GM21360 (cell line): ENCODE results near the gene HMX1.

Experiments used
- ATAC-seq: cut with Tn5 transposase; IDR thresholded peaks from one replicate; pipeline ENCODE4 v1.9.1; 2021; ENCODE audit warnings: mild to moderate bottlenecking, moderate library complexity; ENCODE audit not compliant: unreplicated experiment

HMX1 gene

DNA sequence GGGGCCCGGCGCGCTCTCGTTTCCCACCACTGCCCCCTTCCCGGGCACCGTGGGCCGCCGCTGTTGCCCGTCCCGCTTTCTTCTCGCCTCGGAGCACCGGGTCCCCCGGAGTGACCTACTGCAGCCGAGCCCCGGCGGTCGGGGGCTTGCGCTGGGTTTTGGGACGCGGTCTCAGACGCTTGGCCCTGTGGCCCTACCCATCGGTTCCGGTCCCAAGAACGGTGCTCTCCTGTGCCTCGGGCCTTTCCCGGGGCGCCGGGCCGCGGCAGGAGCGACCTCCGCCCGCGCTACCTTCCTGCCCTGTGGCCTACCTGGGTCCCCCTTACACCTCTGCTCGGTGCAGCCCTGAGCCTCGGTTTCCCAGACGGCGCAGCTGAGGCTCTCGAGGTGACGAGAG, 21.6 kb upstream of the HMX1 start:
- ATAC-seq: no peak

GRCh38 chr4:8892556-8893226, 21.1 kb upstream of the HMX1 start:
- ATAC-seq: no peak

- no peak for ATAC-seq
Measured at GRCh38 chr4:8891646-8892555, 20.3 kb upstream of the HMX1 start.

DNA sequence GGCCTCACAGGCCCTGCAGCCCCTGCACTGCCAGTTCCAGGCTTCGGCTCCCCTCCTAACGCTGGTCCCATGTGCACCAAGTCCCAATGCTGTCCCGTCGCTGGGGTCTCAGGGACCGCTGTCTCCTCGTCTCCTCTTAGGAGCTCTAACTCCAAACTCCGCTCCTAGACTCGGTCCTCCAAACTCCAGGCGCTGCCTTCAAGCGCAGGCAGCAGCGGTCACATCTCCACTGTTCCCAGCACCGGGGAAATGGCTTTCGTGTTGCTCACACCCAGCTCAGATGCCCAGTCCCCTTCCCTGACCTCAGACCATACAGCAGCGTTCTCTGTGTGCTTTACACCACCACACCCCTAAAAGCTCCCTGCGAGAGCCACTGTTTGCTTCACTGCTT, 19.6 kb upstream of the HMX1 start:
- no peak for ATAC-seq

DNA sequence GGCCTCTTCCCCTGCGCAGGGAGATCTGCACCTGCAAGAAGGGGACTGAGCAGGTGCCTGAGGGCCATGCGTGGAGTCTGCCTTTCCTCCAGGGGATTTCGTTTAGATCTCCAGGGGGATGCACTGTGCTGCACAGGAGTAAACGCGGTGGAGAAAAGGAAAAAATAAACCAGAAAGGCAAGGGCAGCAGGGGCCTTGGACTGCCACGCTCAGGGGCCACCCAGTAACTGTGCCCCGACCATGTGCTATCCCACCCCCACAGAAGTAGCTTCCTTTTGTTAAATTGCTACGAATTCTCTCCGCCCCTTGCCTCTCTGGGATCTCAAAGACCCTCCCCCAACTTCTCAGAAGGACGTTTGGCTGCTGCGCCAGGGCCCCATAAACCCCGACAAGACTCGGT, 17.2 kb upstream of the HMX1 start:
- ATAC-seq: no peak

- no peak for ATAC-seq
Measured at GRCh38 chr4:8886612-8887406, 15.2 kb upstream of the HMX1 start.

GRCh38 chr4:8882239-8882638, 10.6 kb upstream of the HMX1 start:
- no peak for ATAC-seq

DNA sequence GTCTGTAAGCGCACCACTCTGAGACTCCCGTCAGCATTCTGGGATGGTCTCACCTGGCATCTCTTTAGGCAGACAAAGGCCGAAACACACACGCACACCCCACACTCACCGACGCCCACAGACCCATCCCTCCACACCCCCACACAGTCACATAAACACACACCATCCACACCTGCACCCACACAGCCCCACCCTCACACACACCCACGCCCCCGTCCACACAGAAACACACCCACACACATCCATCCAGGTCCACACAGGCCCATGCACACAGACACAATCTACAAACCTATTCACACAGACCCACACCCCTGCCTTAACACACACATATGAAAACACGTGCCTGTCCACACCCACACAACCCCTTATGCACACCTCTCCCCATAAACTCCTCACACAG, 9.2 kb upstream of the HMX1 start:
- ATAC-seq: no peak

- no peak for ATAC-seq
Measured at GRCh38 chr4:8879574-8879973, 7.9 kb upstream of the HMX1 start.

- no peak for ATAC-seq
Measured at GRCh38 chr4:8878421-8878820, 6.8 kb upstream of the HMX1 start.

DNA sequence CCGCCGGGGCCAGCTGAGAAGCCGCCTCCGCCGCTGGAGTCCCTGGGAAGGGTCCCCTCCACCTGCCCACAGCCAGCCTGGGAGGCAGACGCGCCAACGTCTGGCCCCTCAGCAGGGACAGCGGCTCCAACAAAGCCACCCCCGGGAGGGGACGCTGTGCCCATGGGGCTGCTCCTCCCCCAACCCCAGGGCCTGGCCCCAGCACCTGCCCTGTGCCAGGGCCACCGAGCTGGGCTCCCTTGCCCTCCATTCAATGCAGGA, 6.1 kb upstream of the HMX1 start:
- ATAC-seq: no peak

- ATAC-seq: no peak
Measured at GRCh38 chr4:8876982-8877779, 5.5 kb upstream of the HMX1 start.

DNA sequence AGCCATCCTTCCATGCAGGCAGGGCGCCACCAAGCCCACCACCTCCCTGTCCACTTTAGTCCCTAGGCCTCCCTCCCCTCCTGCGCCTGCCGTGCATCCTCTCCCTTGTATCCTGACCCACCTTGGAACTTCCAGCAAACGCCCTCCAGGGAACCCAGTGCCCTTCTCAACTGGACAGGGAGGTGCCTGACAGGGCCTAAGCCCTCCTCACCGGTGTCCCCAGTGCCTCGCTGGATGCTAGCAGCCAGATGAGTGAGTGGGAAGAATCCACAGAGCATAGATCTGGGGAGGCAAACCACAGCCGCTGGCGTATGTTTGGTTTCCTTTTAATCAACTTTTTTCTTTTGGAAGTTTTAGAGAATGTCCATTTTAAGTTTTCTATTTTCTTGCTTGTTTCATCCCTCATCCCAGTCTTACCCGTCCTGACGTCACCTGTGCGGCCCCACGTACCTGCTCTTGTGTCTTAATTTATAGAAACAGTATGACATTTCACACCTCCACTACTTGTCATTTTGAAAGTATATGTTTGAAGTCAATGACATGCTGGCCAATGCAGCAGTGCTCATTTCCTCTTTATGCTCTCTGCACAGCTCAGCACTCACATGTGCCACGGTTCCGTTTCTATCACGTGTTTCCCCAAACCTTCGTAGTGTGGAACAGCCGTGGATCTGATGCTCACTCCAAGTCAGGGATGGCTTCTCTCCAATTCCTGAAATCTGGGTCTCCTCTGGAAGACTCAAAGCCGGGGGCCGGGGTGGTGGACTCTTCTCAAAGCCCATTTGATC, 3.4 kb upstream of the HMX1 start:
- ATAC-seq: no peak

DNA sequence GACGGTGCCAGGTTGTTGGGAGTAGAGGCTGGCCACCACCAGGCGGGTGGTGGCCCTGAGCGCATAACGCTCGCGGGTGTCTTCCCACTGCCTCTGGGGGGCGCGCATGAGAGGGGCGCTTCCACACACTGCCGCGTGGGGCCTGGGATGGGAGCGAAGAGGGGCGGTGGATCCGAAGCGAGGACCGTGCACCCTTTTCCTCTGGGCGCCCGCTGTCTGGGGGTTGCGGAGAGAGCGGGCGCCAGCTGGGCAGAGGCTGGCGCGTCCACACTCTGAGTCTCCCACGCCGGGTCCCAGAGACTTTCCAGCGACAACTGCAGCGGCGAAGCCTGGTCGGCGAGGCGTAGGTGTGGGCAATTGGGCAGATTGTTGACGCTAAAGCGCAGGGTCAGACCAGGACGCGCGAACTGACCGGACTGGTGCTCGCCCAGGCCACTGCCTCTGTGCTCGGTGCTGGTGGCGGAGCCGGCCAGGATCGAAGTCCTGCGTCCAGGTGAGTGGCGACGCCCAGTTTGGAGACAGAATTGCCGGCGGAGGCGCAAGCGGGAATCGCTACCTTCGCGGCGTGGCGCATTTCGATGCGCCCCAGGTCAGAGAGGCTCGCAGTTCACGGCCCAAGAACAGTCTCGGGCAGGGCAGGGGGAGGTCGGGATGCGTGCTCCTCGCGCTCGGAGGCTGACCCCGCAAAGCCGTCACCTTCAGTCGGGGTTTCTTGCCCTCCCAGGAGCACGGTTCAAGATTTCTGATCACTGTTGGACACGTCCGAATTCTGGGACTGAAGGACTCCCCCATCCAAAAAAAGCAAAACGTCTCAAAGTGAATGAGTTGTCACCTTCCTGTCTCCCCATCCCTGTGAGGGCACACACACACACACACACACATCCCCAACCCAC, 2.6 kb upstream of the HMX1 start:
- no peak for ATAC-seq

- ATAC-seq: no peak
Measured at GRCh38 chr4:8872402-8873291, 1.0 kb upstream of the HMX1 start.

DNA sequence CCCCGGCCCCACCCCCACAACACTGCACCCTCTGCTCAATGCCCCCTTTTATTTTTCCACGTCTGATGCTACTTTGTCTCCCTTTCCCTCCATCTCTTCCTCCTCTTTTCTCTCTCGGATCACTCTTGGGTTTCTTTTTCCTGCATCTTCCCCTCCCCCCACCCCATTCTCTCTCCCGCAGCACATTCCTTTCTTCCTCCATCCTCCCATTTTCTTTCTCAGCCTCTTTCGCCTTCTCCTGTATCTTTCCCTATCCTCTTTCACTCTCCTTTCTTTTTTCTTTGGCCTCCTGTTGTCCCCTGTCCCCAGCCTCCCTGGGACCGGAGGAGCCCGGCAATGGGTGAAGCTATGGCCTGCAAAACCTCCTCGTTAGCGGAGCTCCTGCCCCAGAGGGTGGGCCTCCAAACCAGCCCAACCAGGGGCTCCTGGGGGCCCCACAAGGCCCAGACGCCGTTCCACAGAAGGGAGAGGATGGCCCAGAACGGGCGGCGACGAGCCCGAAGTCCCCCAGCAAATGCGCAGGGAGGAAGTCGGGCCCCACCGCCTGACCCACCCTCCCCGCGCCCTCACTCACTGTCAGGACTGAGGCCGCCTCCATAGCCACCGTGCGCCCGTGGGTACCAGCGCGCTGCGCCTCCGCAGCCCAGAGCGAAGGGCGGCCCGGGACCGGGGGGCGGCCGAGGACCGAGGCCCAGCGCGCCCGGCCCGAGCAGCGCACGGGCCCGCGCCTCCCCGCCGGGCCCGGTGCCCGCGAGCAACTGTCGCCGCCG, 807 bp downstream of the HMX1 start:
- no peak for ATAC-seq

GRCh38 chr4:8869898-8870646, 1.6 kb downstream of the HMX1 start:
- ATAC-seq: no peak
